Fibroblast of lung (primary cell): Measurements from ENCODE around the gene GPR150.

ENCODE experiments used
- CTCF ChIP-seq, 2 donors: IDR thresholded peaks in 1 of 2; conservative IDR thresholded peaks in 1 of 2; 1 replicate in 1 of 2; 2 replicates in 1 of 2; pipeline ENCODE4 v1.5.1; 2011 to 2012; ENCODE audit warnings: low read length in 2 of 2, control low read depth in 1 of 2, inconsistent platforms in 1 of 2, low read depth in 1 of 2, mild to moderate bottlenecking in 1 of 2
- EZH2 ChIP-seq: IDR thresholded peaks from 2 replicates; pipeline ENCODE4 v1.5.1; 2012; ENCODE audit warnings: low read length, control low read depth, mild to moderate bottlenecking; ENCODE audit errors: missing control alignments

DNA sequence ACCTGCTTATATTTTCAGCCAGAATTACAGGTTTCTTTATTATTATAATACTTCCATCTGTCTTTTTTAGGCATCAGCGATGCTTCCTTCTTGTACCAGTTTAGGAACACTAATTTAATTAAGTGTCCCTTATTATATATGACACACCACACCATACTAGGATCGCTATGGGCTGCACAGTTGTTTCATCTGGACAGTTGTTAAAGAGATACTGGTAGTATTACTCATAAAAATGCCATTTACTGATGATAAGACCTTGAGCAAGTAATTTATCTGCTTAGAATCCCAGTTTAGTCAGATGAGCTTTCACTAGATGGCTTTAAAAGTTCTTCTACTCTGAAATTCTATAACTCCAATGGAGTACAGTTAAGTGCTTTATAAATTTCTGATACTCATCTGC, 47.9 kb upstream of the GPR150 start:
- TF ChIP-seq CTCF (conservative IDR thresholded peaks at IDR 0.05 in 1 of 2, IDR thresholded peaks at IDR 0.05 in 1 of 2; ENCODE audit: low read depth in 1 of 2, low read length in 2 of 2) (no peak), EZH2 (no peak)
